Measurements from ENCODE around the gene TPK1. TPM values are rescaled to one million over a fixed set of nuclear protein-coding genes. Genes with fewer than 3 reads are reported as not detected.
"Not testable (repeated sequence)": the region's sequence is repeated elsewhere in the genome, so short reads cannot be mapped to it uniquely, and the experiment has no call there.

TPK1 gene
- total and polyA plus RNA-seq, 2 donors = 5.7 to 10.7 TPM

DNA sequence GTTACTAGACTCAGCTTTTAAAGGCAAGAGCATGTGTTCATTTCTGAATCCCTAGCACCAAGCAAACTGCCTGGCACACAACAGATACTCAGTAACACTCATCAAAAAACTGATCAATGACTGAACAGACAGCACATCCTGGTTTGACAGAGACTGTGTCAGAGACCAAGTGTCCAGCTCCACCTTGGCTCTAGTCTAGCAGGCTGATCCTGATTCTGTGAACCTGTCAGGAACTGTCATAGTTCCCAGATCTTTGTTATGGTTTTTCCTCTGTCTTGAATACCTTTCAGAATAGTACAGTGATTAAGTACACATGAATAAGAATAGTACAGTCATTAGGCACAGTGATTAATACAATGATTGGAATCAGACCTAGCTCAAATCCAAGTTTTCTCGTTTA is 53.0 kb downstream of the TPK1 start:
- no peak for DNase-seq (ENCODE audit: extremely low spot score)
- Histone ChIP-seq H3K4me1 (ENCODE audit: insufficient read depth) (peaks cover under 1% of the 10 kb centered on the region), H3K36me3 (ENCODE audit: insufficient read depth) (no peaks in the 10 kb centered on the region), H3K4me3 (ENCODE audit: low read depth, low read length) (no peak overlapping the region), H3K27ac (ENCODE audit: low read depth) (no peak overlapping the region)
- WGBS = 0% methylated on average over 1 of the region's 1 CpG

DNA sequence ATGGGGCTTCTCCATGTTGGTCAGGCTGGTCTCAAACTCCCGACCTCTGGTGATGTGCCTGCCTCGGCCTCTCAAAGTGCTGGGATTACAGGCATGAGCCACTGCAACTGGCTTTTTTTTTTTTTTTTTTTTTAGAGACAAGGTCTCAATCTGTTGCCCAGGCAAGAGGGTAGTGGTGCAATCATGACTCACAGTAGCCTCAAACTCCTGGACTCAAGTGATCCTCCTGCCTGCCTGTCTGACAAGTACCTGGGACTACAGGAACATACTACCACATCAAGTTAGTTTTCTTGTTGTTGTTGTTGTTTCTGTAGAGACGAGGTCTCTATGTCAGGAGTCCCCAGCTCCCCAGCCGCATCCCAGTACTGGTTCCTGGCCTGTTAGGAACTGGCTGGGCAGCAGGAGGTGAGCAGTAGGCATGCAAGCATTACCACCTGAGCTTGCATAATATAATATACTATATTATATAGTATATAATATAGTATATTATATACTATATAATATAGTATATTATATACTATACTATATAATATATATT is 55.7 kb downstream of the TPK1 start:
- WGBS = 95% methylated on average over 4 of the region's 4 CpGs
- H3K36me3 ChIP-seq (ENCODE audit: insufficient read depth) = no peaks in the 10 kb centered on the region

DNA sequence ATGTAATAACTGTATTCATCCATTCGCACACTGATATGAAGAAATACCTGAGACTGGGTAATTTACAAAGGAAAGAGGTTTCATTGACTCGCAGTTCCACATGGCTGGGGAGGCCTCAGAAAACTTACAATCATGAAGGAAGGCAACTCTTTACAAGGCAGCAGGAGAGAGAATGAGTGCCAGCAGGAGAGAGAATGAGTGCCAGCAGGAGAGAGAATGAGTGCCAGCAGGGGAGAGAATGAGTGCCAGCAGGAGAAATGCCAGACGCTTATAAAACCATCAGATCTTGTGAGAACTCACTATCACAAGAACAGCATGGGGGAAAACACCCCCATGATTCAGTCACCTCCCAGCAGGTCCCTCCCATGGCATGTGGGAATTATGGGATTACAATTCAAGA is 58.0 kb downstream of the TPK1 start:
- 92% methylated on average over 3 of the region's 3 CpGs for WGBS
- not testable (repeated sequence) for H3K36me3 ChIP-seq (ENCODE audit: insufficient read depth); H3K27ac ChIP-seq (ENCODE audit: low read depth); H3K4me1 ChIP-seq (ENCODE audit: insufficient read depth); DNase-seq (ENCODE audit: extremely low spot score); H3K4me3 ChIP-seq (ENCODE audit: low read depth, low read length)

More for the DNA sequence above, 55.7 kb downstream of the TPK1 start:
- DNase-seq (ENCODE audit: extremely low spot score) = no peak
- no peak overlapping the region for H3K4me3 ChIP-seq (ENCODE audit: low read depth, low read length)
- H3K4me1 ChIP-seq (ENCODE audit: insufficient read depth) = peaks cover 2% of the 10 kb centered on the region
- H3K27ac ChIP-seq (ENCODE audit: low read depth) = no peak overlapping the region

DNA sequence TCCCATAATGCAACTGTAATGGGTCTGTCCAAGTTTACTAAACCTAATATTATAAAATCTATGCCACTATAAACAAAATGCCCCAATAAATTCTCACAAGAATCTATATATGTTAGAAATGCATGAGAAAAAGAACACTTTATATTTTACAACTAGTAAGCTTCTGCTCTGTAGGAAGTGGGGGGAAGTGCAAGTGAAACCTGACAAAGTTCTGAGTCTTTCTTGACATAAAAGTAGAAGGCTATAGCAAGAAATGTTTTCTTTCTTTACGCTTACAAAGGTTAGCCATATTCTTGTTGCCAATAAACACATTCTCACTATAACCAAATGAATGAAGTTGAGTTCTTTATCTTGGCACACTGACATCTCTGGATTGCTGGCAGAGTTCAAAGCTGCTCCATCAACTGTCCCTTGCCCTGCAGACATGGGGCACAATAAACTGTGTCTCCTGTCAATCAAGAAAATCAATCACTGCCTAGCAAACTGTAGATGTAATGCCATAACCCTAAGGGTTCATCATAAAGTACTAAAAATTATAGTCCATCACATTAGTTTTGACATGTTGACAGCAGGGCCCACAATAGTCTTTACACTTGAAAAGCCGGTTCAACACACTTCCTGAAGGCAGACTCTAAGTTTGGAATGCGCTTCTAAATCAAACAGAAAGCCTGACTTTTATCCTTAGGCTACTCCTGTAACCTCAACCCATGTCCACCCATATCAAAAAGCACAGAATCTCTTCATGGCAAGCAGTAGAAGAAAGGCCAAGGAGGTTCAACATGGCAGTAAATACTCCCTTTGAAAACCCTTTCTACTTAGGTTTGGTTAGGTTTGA is 58.6 kb downstream of the TPK1 start:
- DNase-seq (ENCODE audit: extremely low spot score) = no peak
- H3K27ac ChIP-seq (ENCODE audit: low read depth) = no peak overlapping the region
- H3K4me3 ChIP-seq (ENCODE audit: low read depth, low read length) = no peak overlapping the region
- WGBS = 82% methylated on average over 3 of the region's 3 CpGs
- H3K4me1 ChIP-seq (ENCODE audit: insufficient read depth) = peaks cover 2% of the 10 kb centered on the region
- no peaks in the 10 kb centered on the region for H3K36me3 ChIP-seq (ENCODE audit: insufficient read depth)

DNA sequence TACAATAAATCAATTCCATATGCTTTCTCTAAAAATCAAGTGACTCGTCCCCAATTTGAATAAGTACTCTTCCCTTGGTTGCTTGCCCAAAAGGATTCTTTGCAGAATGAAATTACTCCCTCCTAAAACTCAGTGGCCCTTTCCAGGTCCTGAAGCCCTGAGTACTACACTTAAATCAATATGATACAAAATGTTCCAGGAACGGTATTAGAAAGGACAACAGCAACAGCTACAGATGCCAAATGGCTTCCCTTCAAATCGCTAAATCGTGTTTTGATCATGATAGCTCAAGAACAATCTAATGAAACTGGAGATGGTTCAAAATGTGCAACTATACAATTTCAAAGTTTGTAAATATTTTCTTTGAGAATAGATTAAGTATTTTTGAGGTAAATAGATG is 59.4 kb downstream of the TPK1 start:
- WGBS = 53% methylated on average over 4 of the region's 4 CpGs
- H3K4me3 ChIP-seq (ENCODE audit: low read depth, low read length) = no peak overlapping the region
- H3K36me3 ChIP-seq (ENCODE audit: insufficient read depth) = no peaks in the 10 kb centered on the region
- DNase-seq (ENCODE audit: extremely low spot score) = no peak
- H3K27ac ChIP-seq (ENCODE audit: low read depth) = no peak overlapping the region
- peaks cover 2% of the 10 kb centered on the region for H3K4me1 ChIP-seq (ENCODE audit: insufficient read depth)

DNA sequence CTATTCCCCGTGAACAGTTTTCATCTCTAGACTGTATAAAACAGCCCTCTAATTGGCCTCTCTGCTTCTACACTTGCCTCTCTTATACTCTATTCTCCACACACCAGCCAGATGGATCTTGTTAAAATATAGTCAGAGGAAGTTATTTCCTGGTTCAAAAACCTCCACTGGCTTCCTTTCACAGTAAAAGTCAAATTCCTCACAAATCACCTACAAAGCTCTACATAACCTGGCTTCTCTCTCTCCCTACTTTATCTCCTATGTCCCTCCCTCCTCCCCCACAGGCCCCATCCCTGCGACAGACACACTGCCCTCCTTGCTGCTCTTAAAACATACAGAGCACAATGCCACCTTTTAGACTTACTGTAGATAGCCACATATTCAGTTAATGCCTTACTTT is 60.1 kb downstream of the TPK1 start:
- 29% methylated on average over 2 of the region's 2 CpGs for WGBS
- DNase-seq (ENCODE audit: extremely low spot score) = no peak
- no peaks in the 10 kb centered on the region for H3K36me3 ChIP-seq (ENCODE audit: insufficient read depth)

DNA sequence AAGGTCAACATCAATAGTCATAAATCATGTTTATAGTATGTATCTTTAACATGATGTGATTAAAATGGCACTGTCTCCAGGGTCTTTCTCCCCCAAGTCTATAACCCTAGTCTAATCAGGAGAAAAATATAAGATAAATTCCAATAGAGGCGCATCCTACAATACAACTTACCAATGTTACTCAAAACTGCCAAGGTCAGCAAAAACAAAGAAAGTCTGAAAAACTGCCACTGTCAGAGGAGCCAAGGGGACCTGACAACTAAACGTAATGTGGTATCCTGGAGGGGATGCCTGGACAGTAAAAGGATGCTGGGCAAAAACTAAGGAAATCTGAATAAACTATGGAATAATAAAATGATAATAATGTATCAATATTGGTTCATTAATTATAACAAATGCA is 63.9 kb downstream of the TPK1 start:
- DNase-seq (ENCODE audit: extremely low spot score) = no peak
- Histone ChIP-seq H3K4me1 (ENCODE audit: insufficient read depth) (no peaks in the 10 kb centered on the region), H3K36me3 (ENCODE audit: insufficient read depth) (no peaks in the 10 kb centered on the region), H3K27ac (ENCODE audit: low read depth) (no peak overlapping the region), H3K4me3 (ENCODE audit: low read depth, low read length) (no peak overlapping the region)
- 93% methylated on average over 2 of the region's 2 CpGs for WGBS

More for the DNA sequence above, 60.1 kb downstream of the TPK1 start:
- Histone ChIP-seq H3K4me3 (ENCODE audit: low read depth, low read length) (no peak overlapping the region), H3K27ac (ENCODE audit: low read depth) (no peak overlapping the region), H3K4me1 (ENCODE audit: insufficient read depth) (peaks cover 2% of the 10 kb centered on the region)

DNA sequence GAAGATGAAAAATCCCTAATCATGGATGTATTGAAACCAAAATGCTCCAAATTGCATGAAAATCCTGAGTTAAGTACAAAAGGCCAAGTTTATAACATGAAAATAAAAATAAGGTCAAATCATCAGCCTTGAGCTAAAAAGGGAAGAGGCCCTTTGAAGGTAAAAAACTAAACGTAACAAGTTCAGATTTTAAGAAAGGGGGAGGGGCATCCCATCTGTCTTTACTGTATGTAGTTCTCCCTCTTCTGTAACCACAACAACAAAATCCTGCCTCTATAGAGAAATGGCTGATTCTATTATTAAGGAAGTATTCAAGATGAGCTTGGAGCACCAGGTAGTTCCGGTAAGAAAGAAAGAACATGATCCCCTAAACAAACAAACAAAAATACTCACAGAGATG is 64.7 kb downstream of the TPK1 start:
- DNase-seq (ENCODE audit: extremely low spot score) = no peak
- H3K4me3 ChIP-seq (ENCODE audit: low read depth, low read length) = no peak overlapping the region
- H3K36me3 ChIP-seq (ENCODE audit: insufficient read depth) = no peaks in the 10 kb centered on the region
- no peak overlapping the region for H3K27ac ChIP-seq (ENCODE audit: low read depth)
- no peaks in the 10 kb centered on the region for H3K4me1 ChIP-seq (ENCODE audit: insufficient read depth)
- 29% methylated on average over 2 of the region's 2 CpGs for WGBS

DNA sequence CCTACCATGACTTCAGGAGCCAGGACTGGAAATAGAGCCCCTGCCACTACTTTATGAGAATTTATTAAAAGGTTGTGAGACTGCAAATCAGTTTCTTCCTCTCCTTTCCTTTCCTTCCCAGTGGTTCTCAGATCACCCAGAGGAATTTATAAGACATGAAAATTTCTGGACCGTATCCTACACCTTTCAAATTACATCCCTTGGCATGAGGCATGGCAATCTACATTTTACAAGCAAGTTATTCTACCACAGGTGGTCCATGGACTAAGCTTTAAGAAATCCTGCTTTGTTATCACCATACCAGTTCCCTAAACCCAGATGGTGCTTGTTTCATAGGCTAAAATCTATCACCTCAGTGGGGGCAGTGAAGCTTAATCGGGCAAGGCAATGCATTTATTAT is 66.5 kb downstream of the TPK1 start:
- Histone ChIP-seq H3K36me3 (ENCODE audit: insufficient read depth) (no peaks in the 10 kb centered on the region), H3K4me1 (ENCODE audit: insufficient read depth) (no peaks in the 10 kb centered on the region), H3K27ac (ENCODE audit: low read depth) (no peak overlapping the region), H3K4me3 (ENCODE audit: low read depth, low read length) (no peak overlapping the region)
- WGBS = 92% methylated on average over 2 of the region's 2 CpGs
- no peak for DNase-seq (ENCODE audit: extremely low spot score)

DNA sequence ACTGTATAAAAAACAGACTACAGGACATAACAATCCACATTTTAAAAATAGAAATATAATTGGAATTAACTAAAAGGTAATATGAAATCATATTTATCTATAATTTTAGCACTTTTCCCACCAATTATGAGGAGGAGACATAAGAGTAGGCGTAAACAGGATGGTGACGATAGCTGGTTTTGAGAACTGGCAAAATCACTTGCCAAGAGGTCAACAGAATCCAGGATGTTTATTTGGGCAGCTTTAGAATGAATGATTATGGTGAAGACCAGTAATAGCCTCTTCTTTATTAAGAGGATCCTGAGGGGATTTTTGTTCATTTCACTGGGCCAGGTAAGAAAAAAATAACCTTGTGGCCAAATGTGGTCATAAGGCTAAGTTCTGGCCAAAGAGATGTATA is 67.2 kb downstream of the TPK1 start:
- H3K4me1 ChIP-seq (ENCODE audit: insufficient read depth) = no peaks in the 10 kb centered on the region
- no peak for DNase-seq (ENCODE audit: extremely low spot score)
- no peaks in the 10 kb centered on the region for H3K36me3 ChIP-seq (ENCODE audit: insufficient read depth)
- no peak overlapping the region for H3K4me3 ChIP-seq (ENCODE audit: low read depth, low read length)
- WGBS = 87% methylated on average over 2 of the region's 2 CpGs
- no peak overlapping the region for H3K27ac ChIP-seq (ENCODE audit: low read depth)

DNA sequence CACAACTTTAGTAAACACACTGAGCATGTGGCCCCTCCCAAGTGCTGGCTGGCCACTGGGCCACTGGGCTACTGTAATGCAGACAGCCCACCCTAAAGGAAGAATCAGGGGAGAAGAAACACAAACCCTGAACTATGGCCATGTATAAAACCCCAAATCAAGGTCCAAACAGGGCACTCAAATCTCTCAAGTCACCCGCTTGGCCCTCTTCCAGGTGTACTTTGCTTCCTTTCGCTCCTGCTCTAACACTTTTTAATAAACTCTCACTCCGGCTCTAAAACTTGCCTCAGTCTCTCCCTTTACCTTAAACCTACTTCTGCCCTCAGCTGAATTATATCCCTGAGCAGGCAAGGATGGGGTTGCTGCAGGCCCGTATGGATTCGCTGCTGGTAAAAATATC is 72.6 kb downstream of the TPK1 start:
- H3K4me1 ChIP-seq (ENCODE audit: insufficient read depth) = no peaks in the 10 kb centered on the region
- WGBS = 83% methylated on average over 5 of the region's 5 CpGs
- DNase-seq (ENCODE audit: extremely low spot score) = no peak
- H3K27ac ChIP-seq (ENCODE audit: low read depth) = no peak overlapping the region
- H3K36me3 ChIP-seq (ENCODE audit: insufficient read depth) = no peaks in the 10 kb centered on the region
- no peak overlapping the region for H3K4me3 ChIP-seq (ENCODE audit: low read depth, low read length)

DNA sequence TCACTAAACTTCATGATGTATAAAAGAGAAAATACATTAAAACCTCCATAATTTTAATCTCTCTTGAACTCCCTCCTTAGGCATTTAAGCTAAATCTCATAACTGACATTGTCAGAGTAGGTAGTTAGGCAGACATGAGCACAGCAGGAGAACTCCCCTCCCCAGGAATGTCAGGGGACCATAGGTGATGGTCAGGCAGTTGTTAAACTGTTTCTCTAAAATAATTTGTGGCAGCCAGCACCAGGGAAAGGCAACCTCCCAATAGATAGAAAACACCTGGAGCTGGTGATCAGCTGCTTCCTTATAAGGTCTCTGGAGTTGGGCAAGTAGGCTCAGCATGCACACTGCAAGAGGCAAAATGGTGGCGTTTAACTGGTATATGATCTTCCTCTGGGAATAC is 73.0 kb downstream of the TPK1 start:
- WGBS = 79% methylated on average over 1 of the region's 1 CpG
- DNase-seq (ENCODE audit: extremely low spot score) = no peak
- Histone ChIP-seq H3K36me3 (ENCODE audit: insufficient read depth) (no peaks in the 10 kb centered on the region), H3K4me3 (ENCODE audit: low read depth, low read length) (no peak overlapping the region), H3K4me1 (ENCODE audit: insufficient read depth) (no peaks in the 10 kb centered on the region), H3K27ac (ENCODE audit: low read depth) (no peak overlapping the region)

DNA sequence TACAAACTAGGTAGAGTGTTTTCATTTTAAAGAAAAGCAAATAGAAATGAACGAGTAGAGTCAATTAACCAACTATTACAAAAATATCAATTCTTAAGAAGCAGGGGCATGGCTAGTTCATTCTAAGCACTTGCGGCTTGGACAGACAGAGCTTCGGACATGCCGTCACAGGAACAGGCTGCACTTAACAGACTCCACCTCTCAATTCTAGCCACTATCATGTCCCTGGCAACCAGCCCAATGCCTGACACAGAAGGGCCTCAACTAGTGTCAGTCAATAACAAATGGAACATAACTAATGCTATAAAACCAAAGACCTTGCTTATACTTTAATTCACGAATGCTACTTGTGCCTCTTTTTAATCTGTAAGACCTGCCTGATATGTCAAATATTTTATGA is 74.4 kb downstream of the TPK1 start:
- Histone ChIP-seq H3K4me3 (ENCODE audit: low read depth, low read length) (no peak overlapping the region), H3K4me1 (ENCODE audit: insufficient read depth) (no peaks in the 10 kb centered on the region), H3K36me3 (ENCODE audit: insufficient read depth) (no peaks in the 10 kb centered on the region), H3K27ac (ENCODE audit: low read depth) (no peak overlapping the region)
- WGBS = 77% methylated on average over 5 of the region's 5 CpGs
- DNase-seq (ENCODE audit: extremely low spot score) = no peak

DNA sequence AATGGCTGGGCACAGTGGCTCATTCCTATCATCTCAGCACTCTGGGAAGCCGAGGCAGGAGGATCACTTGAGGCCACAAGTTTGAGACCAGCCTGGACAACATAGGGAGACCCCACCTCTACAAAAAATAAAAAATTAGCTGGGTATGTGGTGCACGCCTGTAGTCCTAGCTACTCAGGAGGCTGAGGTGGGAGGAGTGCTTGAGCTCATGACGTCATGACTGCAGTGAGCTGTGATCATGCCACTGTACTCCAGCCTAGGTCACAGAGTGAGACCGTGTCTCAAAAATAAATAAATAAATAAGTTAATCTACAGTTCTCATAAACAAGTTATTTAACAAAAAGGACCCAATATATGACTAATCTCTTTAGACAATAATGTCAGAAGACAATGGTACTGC is 76.2 kb downstream of the TPK1 start:
- WGBS = 67% methylated on average over 4 of the region's 4 CpGs
- Histone ChIP-seq H3K4me3 (ENCODE audit: low read depth, low read length) (no peak overlapping the region), H3K4me1 (ENCODE audit: insufficient read depth) (no peaks in the 10 kb centered on the region), H3K36me3 (ENCODE audit: insufficient read depth) (no peaks in the 10 kb centered on the region), H3K27ac (ENCODE audit: low read depth) (no peak overlapping the region)
- DNase-seq (ENCODE audit: extremely low spot score) = no peak

Data from urinary bladder (tissue), 4 donors.